Stomach (tissue), 9 donors: ENCODE measurements around the gene HSFX4. TPM values are rescaled to one million over a fixed set of nuclear protein-coding genes. Genes with fewer than 3 reads are reported as not detected.
"Not testable (repeated sequence)": the region's sequence is repeated elsewhere in the genome, so short reads cannot be mapped to it uniquely, and the experiment has no call there.

ENCODE experiments used
- DNase-seq, 2 donors: peaks; one replicate each; pipeline versions ENCODE4 v3.0.0 to v3.0.0-alpha.2; 2013 to 2019
- H3K27ac ChIP-seq, 5 donors: fragments of 200-600 bp in 4 of 5; sonication (generic) in 4 of 5; one replicate each; pipeline ENCODE4 v1.5.1; 2013 to 2019; ENCODE audit warnings: mild to moderate bottlenecking in 1 of 5, moderate library complexity in 1 of 5
- H3K27me3 ChIP-seq, 3 donors: fragments of 200-600 bp; sonication (generic); one replicate each; pipeline ENCODE4 v1.5.1; 2017 to 2019; ENCODE audit warnings: mixed run types in 1 of 3
- H3K36me3 ChIP-seq, 4 donors: fragments of 200-600 bp; sonication (generic); 1 replicate in 3 of 4; 2 replicates in 1 of 4; pipeline ENCODE4 v1.5.1; 2016 to 2019
- H3K4me1 ChIP-seq, 4 donors: fragments of 200-600 bp; sonication (generic); one replicate each; pipeline ENCODE4 v1.5.1; 2016 to 2019
- H3K4me3 ChIP-seq, 4 donors: fragments of 200-600 bp; sonication (generic) in 3 of 4; one replicate each; pipeline ENCODE4 v1.5.1; 2016 to 2019; ENCODE audit warnings: mild to moderate bottlenecking in 1 of 4
- H3K9me3 ChIP-seq, 4 donors: fragments of 200-600 bp; sonication (generic); one replicate each; pipeline ENCODE4 v1.5.1; 2016 to 2019
- EP300 ChIP-seq: sonication (generic); formaldehyde crosslinking; IDR thresholded peaks from one replicate; pipeline ENCODE4 v1.6.1; 2017; ENCODE audit warnings: antibody characterized with exemption
- POLR2A ChIP-seq, 4 donors: fragments of 450-650 bp; IDR thresholded peaks; one replicate each; pipeline ENCODE4 v1.6.1; 2016; ENCODE audit warnings: antibody characterized with exemption in 4 of 4, control low read depth in 2 of 4, mild to moderate bottlenecking in 1 of 4, moderate library complexity in 1 of 4
- POLR2AphosphoS5 ChIP-seq, 3 donors: sonication (generic); formaldehyde crosslinking; IDR thresholded peaks; one replicate each; pipeline ENCODE4 v1.6.1; 2016; ENCODE audit warnings: antibody characterized with exemption in 3 of 3
- WGBS, 5 donors: extraction: QIAGEN DNeasy Blood & Tissue Kit in 3 of 5; methylation state at CpG; one replicate each; pipeline versions ENCODE4 v1.1.5 to v1.1.7; 2013 to 2018; 5-methylcytosine and 5-hydroxymethylcytosine counted together
- intact Hi-C: fragments of 100-400 bp; cut with DNase I; formaldehyde crosslinking; loops from one replicate; pipeline ENCODE4 v1.15.1; 2023; ENCODE audit warnings: low total_unique reads
- polyA plus RNA-seq, 3 donors: library from polyadenylated mRNA; stranded (reverse); fragments of 200-250 nt; gene quantifications; one replicate each; pipeline ENCODE4 v1.2.3, GENCODE V29; 2013
- total RNA-seq, 5 donors: library from RNA; depleted of rRNA; stranded (reverse); fragments of >200 nt; gene quantifications; one replicate each; pipeline versions ENCODE4 v1.1.0 to v1.2.3, GENCODE V29; 2014 to 2016
- TF ChIP-seq, protein P1 (sequence below), 7 experiments: fragments of 450-650 bp in 4 of 7; fragments of 200-600 bp in 3 of 7; sonication (generic) in 3 of 7; IDR thresholded peaks; one replicate each; pipeline ENCODE4 v1.5.1; 2016 to 2019; ENCODE audit warnings: antibody characterized with exemption in 7 of 7, control low read depth in 2 of 7, mild to moderate bottlenecking in 1 of 7
- donor health status: healthy with polysubstance abuse.
- donor health status: Bipolar disorder and iron deficiency.
- donor health status: healthy.

The HSFX4 gene
- total and polyA plus RNA-seq, 8 donors, result not detected

DNA sequence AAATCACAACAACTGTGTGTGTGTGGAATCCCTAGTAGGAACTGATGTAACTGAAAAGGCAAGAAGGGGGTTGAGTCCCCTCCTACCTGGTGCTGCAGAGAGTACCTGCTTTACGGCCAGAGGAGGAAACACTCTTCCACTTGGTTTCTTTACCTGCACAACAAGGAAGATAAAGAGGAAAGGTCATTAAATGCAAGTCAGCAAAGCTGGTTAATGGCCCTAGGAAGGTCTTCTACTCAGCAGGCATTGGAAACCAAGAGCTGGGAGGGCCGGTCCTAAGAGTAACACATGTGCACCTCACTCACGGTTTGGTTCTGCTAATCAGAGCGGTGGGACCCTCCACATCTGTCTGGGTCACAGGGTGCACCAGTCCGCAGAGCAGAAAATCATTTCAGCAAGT is 8.0 kb downstream of the HSFX4 start:
- H3K4me3 ChIP-seq, result peak overlapping the region; percentile 55 to 77 (median 68)
- intact Hi-C loops, H3K4me1 ChIP-seq, DNase-seq, H3K27me3 ChIP-seq, H3K9me3 ChIP-seq: not testable (repeated sequence)
- WGBS, 5 donors, result 27 to 54% (median 43%) methylated on average over 3 to 5 of the region's 5 CpGs
- peak overlapping the region in 4 of 5 donors; percentile 92 to 95 (median 94) for H3K27ac ChIP-seq
- peaks cover 0 to 13% (median 8%) of the 10 kb centered on the region in 4 donors for H3K36me3 ChIP-seq

DNA sequence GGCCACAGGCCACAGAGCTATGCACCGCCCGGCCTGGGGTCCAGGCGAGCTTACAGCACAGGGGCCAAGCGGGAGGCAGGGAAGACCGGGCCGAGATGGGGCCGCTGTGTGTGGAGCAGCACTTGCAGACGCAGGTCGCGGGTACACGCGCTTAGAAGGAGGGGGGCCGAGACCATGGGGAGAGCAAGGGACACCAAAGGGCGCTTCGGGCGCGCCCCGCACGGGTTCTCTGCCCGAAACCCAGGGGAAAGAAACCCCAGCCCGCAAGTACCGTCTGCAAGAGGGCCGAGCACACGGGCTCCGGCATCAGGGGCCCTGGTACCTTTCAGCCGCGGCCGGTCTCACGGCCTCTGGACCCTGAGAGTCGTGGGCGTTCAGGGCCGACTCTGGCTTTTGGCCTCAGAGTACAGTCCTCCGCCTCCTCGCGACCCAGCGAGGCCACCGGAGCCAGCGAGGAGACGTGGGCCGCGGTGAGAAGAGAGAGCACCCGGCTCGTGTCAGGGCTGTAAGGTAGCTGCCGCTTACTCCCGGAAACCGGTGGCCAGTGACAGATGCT is 8.6 kb downstream of the HSFX4 start:
- Histone ChIP-seq H3K4me3 (peak overlapping the region; percentile 55 to 77 (median 68)), H3K9me3 (no peaks in the 10 kb centered on the region), H3K27me3 (no peaks in the 10 kb centered on the region), H3K27ac (peak overlapping the region; percentile 78 to 95 (median 94)), H3K36me3 (peaks cover 0 to 13% (median 8%) of the 10 kb centered on the region in 4 donors), H3K4me1 (peaks cover 0 to 8% (median 6%) of the 10 kb centered on the region in 4 donors)
- intact Hi-C loops, result no loop called here
- DNase-seq, result peak in 1 of 2 donors; percentile 62
- 0 to 49% (median 15%) methylated on average over 16 to 46 of the region's 46 CpGs for WGBS, 5 donors
- TF ChIP-seq POLR2AphosphoS5 (IDR thresholded peaks at IDR 0.05) (no peak), EP300 (no peak), POLR2A (IDR thresholded peaks at IDR 0.05) (no peak)
- TF ChIP-seq, protein P1, sequence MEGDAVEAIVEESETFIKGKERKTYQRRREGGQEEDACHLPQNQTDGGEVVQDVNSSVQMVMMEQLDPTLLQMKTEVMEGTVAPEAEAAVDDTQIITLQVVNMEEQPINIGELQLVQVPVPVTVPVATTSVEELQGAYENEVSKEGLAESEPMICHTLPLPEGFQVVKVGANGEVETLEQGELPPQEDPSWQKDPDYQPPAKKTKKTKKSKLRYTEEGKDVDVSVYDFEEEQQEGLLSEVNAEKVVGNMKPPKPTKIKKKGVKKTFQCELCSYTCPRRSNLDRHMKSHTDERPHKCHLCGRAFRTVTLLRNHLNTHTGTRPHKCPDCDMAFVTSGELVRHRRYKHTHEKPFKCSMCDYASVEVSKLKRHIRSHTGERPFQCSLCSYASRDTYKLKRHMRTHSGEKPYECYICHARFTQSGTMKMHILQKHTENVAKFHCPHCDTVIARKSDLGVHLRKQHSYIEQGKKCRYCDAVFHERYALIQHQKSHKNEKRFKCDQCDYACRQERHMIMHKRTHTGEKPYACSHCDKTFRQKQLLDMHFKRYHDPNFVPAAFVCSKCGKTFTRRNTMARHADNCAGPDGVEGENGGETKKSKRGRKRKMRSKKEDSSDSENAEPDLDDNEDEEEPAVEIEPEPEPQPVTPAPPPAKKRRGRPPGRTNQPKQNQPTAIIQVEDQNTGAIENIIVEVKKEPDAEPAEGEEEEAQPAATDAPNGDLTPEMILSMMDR (IDR thresholded peaks at IDR 0.05), result no peak

- Histone ChIP-seq H3K4me3 (peak within 1 kb of the TSS; percentile 55 to 77 (median 68)), H3K36me3 (peaks cover 0 to 13% (median 8%) of the 10 kb centered on the region in 4 donors), H3K9me3 (no peaks in the 10 kb centered on the region), H3K27me3 (no peaks in the 10 kb centered on the region), H3K27ac (peak within 1 kb of the TSS; percentile 78 to 95 (median 94)), H3K4me1 (peaks cover 0 to 8% (median 6%) of the 10 kb centered on the region in 4 donors)
- TF ChIP-seq, protein P1 (IDR thresholded peaks at IDR 0.05), result peak in 5 of 7 experiments; percentile 20 to 70 (median 57)
- TF ChIP-seq POLR2A (IDR thresholded peaks at IDR 0.05), result peak in 1 of 4 donors; percentile 70
- peak; percentile 81 for TF ChIP-seq EP300
- peak; percentile 90 to 94 (median 91) for TF ChIP-seq POLR2AphosphoS5 (IDR thresholded peaks at IDR 0.05)
- WGBS, 5 donors, result 0 to 68% (median 10%) methylated on average over 14 to 39 of the region's 39 CpGs
- intact Hi-C loops, result no loop called here
- peak; percentile 94 to 99 for DNase-seq
Measured at GRCh38 chrX:149938427-149938880, 9.1 kb downstream of the HSFX4 start, which contains the start of gene EOLA2. EOLA2 (minus strand) TSS chrX:149938491; CDS start chrX:149933874, 4,617 bp downstream.

- H3K27me3 ChIP-seq, result no peaks in the 10 kb centered on the region
- no peaks in the 10 kb centered on the region for H3K9me3 ChIP-seq
- intact Hi-C loops, result no loop called here
- H3K36me3 ChIP-seq, result peaks cover 0 to 7% (median 2%) of the 10 kb centered on the region in 4 donors
- peak; percentile 95 to 97 for DNase-seq
- H3K4me1 ChIP-seq, result peaks cover 0 to 8% (median 6%) of the 10 kb centered on the region in 4 donors
- H3K4me3 ChIP-seq, result peak overlapping the region; percentile 44 to 68 (median 52)
- H3K27ac ChIP-seq, result peak overlapping the region; percentile 92 to 97 (median 95)
- whole genome bisulfite sequencing, 5 donors, result 2 to 45% (median 16%) methylated on average over 10 to 21 of the region's 50 CpGs; no CpG with 5 or more reads in 1 of the 5 donors
- no peak for TF ChIP-seq POLR2A (IDR thresholded peaks at IDR 0.05)
- TF ChIP-seq, protein P1 (IDR thresholded peaks at IDR 0.05), result no peak
- no peak for TF ChIP-seq EP300
- no peak for TF ChIP-seq POLR2AphosphoS5 (IDR thresholded peaks at IDR 0.05)
Measured at GRCh38 chrX:149938881-149939654, 9.7 kb downstream of the HSFX4 start.
